ENCODE results near the gene EYA3.

The EYA3 gene

GRCh38 chr1:28070725-28071593, 17.5 kb downstream of the EYA3 start:
- DNase-seq: no peak

- no peak for DNase-seq
Observed at GRCh38 chr1:28067523-28068090, 20.8 kb downstream of the EYA3 start.

GRCh38 chr1:28066393-28067154, 21.8 kb downstream of the EYA3 start:
- DNase-seq: no peak

- DNase-seq: no peak
Observed at GRCh38 chr1:28064064-28064463, 24.3 kb downstream of the EYA3 start.

GRCh38 chr1:28062806-28063205, 25.6 kb downstream of the EYA3 start:
- no peak for DNase-seq

GRCh38 chr1:28058971-28059878, 29.2 kb downstream of the EYA3 start:
- no peak for DNase-seq

GRCh38 chr1:28058168-28058567, 30.2 kb downstream of the EYA3 start:
- no peak for DNase-seq

- no peak for DNase-seq
Observed at GRCh38 chr1:28056129-28056925, 32.1 kb downstream of the EYA3 start.

- DNase-seq: no peak
Observed at GRCh38 chr1:28050776-28051175, 37.6 kb downstream of the EYA3 start.

- DNase-seq: no peak
Observed at GRCh38 chr1:28046716-28047115, 41.7 kb downstream of the EYA3 start.

- no peak for DNase-seq
Observed at GRCh38 chr1:28045777-28046176, 42.6 kb downstream of the EYA3 start.

- DNase-seq: no peak
Observed at GRCh38 chr1:28044399-28044798, 44.0 kb downstream of the EYA3 start.

- DNase-seq: no peak
Observed at GRCh38 chr1:28039341-28039740, 49.1 kb downstream of the EYA3 start.

GRCh38 chr1:28037946-28038345, 50.5 kb downstream of the EYA3 start:
- DNase-seq: no peak

- no peak for DNase-seq
Observed at GRCh38 chr1:28037206-28037605, 51.2 kb downstream of the EYA3 start.

GRCh38 chr1:28036431-28036830, 52.0 kb downstream of the EYA3 start:
- no peak for DNase-seq

- no peak for DNase-seq
Observed at GRCh38 chr1:28035420-28035819, 53.0 kb downstream of the EYA3 start.

GRCh38 chr1:28032281-28032680, 56.1 kb downstream of the EYA3 start:
- no peak for DNase-seq

GRCh38 chr1:28031173-28031572, 57.2 kb downstream of the EYA3 start:
- no peak for DNase-seq

GRCh38 chr1:28028873-28029654, 59.3 kb downstream of the EYA3 start:
- no peak for DNase-seq

GRCh38 chr1:28027660-28028059, 60.8 kb downstream of the EYA3 start:
- no peak for DNase-seq
